AG04449 (cell line): ENCODE data around the gene PHF5A.
"Not testable (repeated sequence)": the region's sequence is repeated elsewhere in the genome, so short reads cannot be mapped to it uniquely, and the experiment has no call there.

Experiments
- CTCF ChIA-PET: fragments of 350-600 bp; formaldehyde crosslinking; extraction: SDS; loops from one replicate; lab custom pipeline; 2021; ENCODE audit warnings: antibody characterized with exemption; lab: Yijun Ruan, JAX
- POLR2A ChIA-PET: fragments of 400-600, 350-600 bp; formaldehyde crosslinking; extraction: SDS; loops from one replicate; lab custom pipeline; 2020; ENCODE audit warnings: antibody characterized with exemption, inconsistent platforms; lab: Yijun Ruan, JAX
- DNase-seq: peaks from one replicate; pipeline ENCODE4 v3.0.0-alpha.2; 2010; ENCODE audit warnings: low read depth, low spot score
- H3K4me3 ChIP-seq: 2 replicates; pipeline ENCODE4 v1.5.1; 2011; ENCODE audit warnings: low read depth, mild to moderate bottlenecking, control low read depth, low read length
- CTCF ChIP-seq: IDR thresholded peaks from one replicate; pipeline ENCODE4 v1.5.1; 2011; ENCODE audit warnings: mild to moderate bottlenecking, moderate library complexity, low read length, control low read depth, inconsistent platforms; ENCODE audit not compliant: insufficient read depth; ENCODE audit errors: missing control alignments

PHF5A gene

GRCh38 chr22:41469218-41469851 lies 843 bp upstream of the PHF5A start:
- peak overlapping the region; percentile 95 for H3K4me3 ChIP-seq
- DNase-seq: no peak
- no peak for TF ChIP-seq CTCF
- ChIA-PET CTCF (interaction anchor here (0.9 to 1.8 kb wide), 2 partner anchors 49 to 65 kb away, joined by 3 to 16 read pairs; no protein-coding TSS in a partner anchor), POLR2A (interaction anchor here (0.7 to 3.5 kb wide), 4 partner anchors 8 to 24 kb away, joined by 3 to 50 read pairs (median 7); partner anchors contain the start of gene TOB2)

GRCh38 chr22:41461901-41462300 lies 6.6 kb downstream of the PHF5A start:
- TF ChIP-seq CTCF: no peak
- ChIA-PET CTCF (interaction anchor here (0.7 to 1.4 kb wide), 2 partner anchors 56 kb away, joined by 4 read pairs; no protein-coding TSS in a partner anchor), POLR2A (interaction anchor here (1.0 kb wide), 1 partner anchor 13 kb away, joined by 3 read pairs; no protein-coding TSS in a partner anchor)
- no peak for DNase-seq
- no peak overlapping the region for H3K4me3 ChIP-seq

GRCh38 chr22:41460071-41460470 lies 8.4 kb downstream of the PHF5A start:
- DNase-seq, H3K4me3 ChIP-seq: not testable (repeated sequence)
- ChIA-PET POLR2A (interaction anchor here (0.7 to 1.3 kb wide), 3 partner anchors 8 to 13 kb away, joined by 3 to 4 read pairs (median 3); partner anchors contain the start of genes PHF5A and TOB2), CTCF (interaction anchor here (0.8 to 0.9 kb wide), 2 partner anchors 11 to 56 kb away, joined by 3 read pairs; no protein-coding TSS in a partner anchor)

DNA sequence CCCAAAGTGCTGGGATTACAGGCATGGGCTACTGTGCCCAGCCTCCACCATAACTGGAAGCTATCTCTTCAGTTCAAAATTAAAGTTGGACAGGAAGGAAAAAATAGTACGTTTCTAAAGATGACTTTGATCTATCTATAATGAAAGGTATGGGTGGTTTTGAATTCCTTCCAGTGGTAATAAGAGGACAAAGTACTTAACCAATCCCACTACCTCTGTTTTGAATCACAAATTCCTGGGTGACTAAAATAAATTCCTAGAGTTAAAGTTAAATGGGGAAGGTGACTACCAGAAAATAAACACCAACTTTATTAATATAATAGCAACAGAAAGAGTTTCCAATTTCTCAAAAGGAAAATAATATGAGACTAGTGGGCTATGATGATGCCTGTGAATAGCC lies 9.1 kb downstream of the PHF5A start:
- POLR2A ChIA-PET: interaction anchor here (1.2 to 1.3 kb wide), 2 partner anchors 9 to 12 kb away, joined by 3 to 4 read pairs; partner anchors contain the start of genes PHF5A and TOB2
- no peak for DNase-seq
- CTCF ChIA-PET: interaction anchor here (1.8 kb wide), 1 partner anchor 9 kb away, joined by 5 read pairs; the partner anchor contains the start of gene PHF5A
- TF ChIP-seq CTCF: no peak
- no peak overlapping the region for H3K4me3 ChIP-seq

DNA sequence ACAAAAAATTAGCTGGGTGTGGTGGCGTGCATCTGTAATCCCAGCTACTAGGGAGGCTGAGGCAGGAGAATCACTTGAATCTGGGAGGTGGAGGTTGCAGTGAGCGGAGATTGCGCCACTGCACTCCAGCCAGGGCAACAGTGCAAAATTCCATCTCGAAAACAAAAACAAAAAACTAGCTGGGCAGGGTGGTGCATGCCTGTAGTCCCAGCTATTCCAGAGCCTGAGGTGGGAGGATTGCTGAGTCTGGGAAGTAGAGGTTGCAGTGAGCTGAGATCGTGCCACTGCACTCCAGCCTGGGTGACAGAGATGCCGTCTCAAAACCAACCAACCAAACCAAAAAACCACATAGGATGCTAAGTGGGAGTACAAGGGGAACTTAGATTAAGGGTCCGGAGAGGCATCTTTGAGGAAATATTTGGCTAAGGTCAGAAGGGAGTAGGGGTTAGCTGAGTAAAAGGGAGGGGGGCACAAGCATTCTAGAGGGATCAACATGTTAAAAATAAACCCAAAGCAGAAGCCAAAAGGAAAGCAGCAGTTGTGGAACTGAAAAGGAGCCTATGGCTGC lies 10.2 kb downstream of the PHF5A start:
- ChIA-PET CTCF (interaction anchor here (1.8 to 2.2 kb wide), 2 partner anchors 9 to 10 kb away, joined by 5 read pairs; partner anchors contain the start of gene PHF5A), POLR2A (interaction anchor here (1.2 to 1.4 kb wide), 2 partner anchors 10 kb away, joined by 4 to 5 read pairs; partner anchors contain the start of gene PHF5A)
- DNase-seq: no peak
- no peak overlapping the region for H3K4me3 ChIP-seq
- TF ChIP-seq CTCF: no peak

GRCh38 chr22:41448189-41448808 lies 20.2 kb downstream of the PHF5A start:
- ChIA-PET POLR2A (interaction anchor here (0.7 to 4.4 kb wide), 8 partner anchors 10 to 69 kb away, joined by 3 to 50 read pairs (median 3); partner anchors contain the start of genes ACO2, PHF5A and TEF), CTCF (interaction anchor here (0.8 to 2.0 kb wide), 7 partner anchors 10 to 95 kb away, joined by 3 to 10 read pairs (median 3); no protein-coding TSS in a partner anchor)
- H3K4me3 ChIP-seq: peak overlapping the region; percentile 86
- no peak for TF ChIP-seq CTCF
- peak; percentile 96 for DNase-seq
